Measurements from ENCODE around the gene LRRC15. TPM values are rescaled to one million over a fixed set of nuclear protein-coding genes. Genes with fewer than 3 reads are reported as not detected.

The LRRC15 gene
- total RNA-seq, 2 experiments from 2014 or later = not detected

DNA sequence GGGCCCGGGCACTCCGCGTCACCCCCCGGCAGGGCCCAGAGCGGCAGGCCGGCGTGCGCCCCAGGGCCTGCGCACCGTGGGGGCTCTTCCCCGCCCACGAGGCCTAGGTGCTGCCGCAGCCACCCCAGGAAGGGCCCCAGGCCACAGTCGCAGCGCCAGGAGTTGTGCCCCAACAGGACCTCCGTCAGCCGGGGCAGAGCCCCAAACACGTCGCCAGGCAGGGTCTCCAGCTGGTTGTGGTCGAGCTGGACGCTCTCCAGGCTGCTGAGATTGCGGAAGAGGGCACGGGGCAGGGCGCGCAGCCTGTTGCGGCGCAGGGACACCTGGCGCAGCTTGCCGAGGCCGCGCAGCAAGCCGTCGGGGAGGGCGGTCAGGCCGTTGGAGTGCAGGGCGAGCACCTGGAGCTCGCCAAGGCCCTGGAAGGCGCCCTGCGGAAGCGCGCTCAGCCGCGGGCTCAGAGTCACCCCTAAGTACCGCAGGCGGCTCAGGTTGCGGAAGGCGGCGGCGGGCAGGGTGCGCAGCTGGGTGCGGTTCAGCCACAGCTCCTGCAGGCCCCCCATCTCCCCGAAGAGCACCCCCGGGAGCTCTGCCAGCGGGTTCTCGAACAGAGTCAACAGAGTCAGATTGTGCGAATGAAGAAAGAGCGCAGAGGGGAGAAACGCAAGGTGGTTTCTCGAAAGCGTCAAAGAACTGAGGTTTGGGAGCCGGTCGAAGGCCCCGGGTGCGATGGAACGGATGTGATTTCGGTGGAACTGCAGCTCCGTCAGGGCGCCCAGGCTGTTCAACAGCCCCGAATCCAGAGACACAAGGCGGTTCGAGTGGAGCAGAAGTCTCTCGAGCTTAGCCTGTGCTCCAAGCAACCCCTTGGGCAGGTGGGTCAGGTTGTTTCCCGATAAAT is 27.6 kb upstream of the LRRC15 start:
- Mint-ChIP-seq H3K27me3 (peaks cover 32% of the 10 kb centered on the region), H3K27ac (no peak overlapping the region), H3K36me3 (no peaks in the 10 kb centered on the region), H3K4me1 (ENCODE audit: low read depth) (peaks cover 51% of the 10 kb centered on the region), H3K9me3 (no peaks in the 10 kb centered on the region), H3K4me3 (peak overlapping the region; percentile 61)
- POLR2A ChIA-PET = interaction anchor here (0.6 to 1.4 kb wide), 2 partner anchors 63 to 859 kb away, joined by 3 read pairs; no protein-coding TSS in a partner anchor
- CTCF ChIA-PET = interaction anchor here (0.7 to 6.2 kb wide), 9 partner anchors 9 to 617 kb away, joined by 3 to 47 read pairs (median 3); no protein-coding TSS in a partner anchor
- DNase-seq = peak; percentile 53
- intact Hi-C loops (cut with micrococcal nuclease) = loop anchor here (2.0 kb wide), 1 partner anchor 260 kb away; the partner anchor contains the start of gene HES1

DNA sequence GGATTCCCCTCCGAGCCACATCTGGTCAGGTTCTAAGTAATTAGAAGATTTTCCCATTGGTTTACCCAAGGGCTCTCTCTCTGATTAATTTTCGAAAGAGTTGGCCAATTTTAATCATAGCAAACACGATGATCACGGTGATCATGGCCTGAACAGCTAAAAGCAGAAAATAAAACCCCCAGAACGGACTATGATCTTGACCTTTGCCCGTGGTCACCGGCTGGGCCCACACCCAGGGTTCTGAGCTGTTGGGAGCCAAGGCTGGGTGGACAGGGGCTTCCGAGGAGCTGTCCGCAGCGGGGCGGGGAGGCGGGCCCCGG is 27.0 kb upstream of the LRRC15 start:
- intact Hi-C loops (cut with micrococcal nuclease) = loop anchor here (2.0 kb wide), 1 partner anchor 260 kb away; the partner anchor contains the start of gene HES1

DNA sequence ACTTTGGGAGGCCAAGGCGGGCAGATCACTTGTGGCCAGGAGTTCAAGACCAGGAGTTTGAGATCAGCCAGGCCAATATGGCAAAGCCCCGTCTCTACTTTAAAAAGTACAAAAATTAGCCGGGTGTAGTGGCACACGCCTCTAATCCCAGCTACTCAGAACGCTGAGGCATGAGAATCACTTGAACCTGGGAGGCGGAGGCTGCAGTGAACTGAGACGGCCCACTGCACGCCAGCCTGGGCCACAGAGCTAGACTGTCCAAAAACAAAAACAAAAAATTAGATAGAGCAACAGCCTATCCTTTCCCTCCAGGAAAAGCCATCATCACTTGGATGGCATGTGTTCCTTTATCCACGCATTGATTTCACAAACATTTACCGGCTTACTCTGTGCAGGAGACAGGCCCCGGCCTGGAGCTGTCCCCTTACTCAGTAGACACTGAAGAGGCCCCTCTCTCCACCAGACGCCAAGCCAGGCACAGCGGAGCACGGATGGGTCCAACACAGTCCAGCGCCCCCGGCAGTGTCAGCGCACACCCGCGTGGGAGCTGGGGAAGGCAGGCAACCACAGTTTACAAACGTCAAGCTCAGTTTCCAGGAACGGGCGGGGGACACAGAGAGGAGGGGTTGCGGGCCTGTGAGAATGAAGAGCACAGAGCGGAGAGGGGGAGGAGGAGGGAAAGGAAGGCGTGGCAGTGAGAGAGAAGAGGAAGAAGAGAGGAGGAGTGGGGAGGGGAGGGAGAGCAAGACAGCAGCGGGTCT is 26.4 kb upstream of the LRRC15 start:
- POLR2A ChIA-PET = interaction anchor here (0.6 kb wide), 2 partner anchors 279 to 861 kb away, joined by 3 read pairs; no protein-coding TSS in a partner anchor

More for the DNA sequence above, 27.0 kb upstream of the LRRC15 start:
- H3K27me3 Mint-ChIP-seq = peaks cover 32% of the 10 kb centered on the region
- CTCF ChIA-PET = interaction anchor here (0.9 to 6.2 kb wide), 5 partner anchors 9 to 616 kb away, joined by 3 to 47 read pairs (median 10); no protein-coding TSS in a partner anchor
- no peaks in the 10 kb centered on the region for H3K9me3 Mint-ChIP-seq
- POLR2A ChIA-PET = interaction anchor here (0.6 kb wide), 1 partner anchor 860 kb away, joined by 3 read pairs; no protein-coding TSS in a partner anchor
- no peak for DNase-seq
- H3K4me3 Mint-ChIP-seq = peak overlapping the region; percentile 44
- H3K27ac Mint-ChIP-seq = no peak overlapping the region
- H3K4me1 Mint-ChIP-seq (ENCODE audit: low read depth) = peaks cover 51% of the 10 kb centered on the region
- H3K36me3 Mint-ChIP-seq = no peaks in the 10 kb centered on the region

DNA sequence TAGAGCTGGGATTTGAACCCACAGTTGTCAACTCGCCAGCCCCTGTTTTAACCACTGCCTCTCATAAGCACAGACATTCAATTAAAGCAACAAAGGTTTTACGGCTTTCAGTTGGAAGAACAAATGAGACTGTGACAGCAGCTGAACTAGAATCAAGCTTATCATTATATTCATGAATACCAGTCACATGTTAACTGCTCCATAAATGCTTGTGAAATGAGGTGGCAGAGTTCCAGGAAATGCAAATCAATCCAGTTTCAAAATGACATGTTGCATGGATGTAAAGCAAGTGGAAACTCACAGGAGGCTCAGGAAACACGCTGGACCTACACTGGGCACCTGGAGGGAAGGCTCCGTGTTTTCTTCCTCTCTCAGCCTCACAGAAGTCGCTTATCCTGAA is 25.7 kb upstream of the LRRC15 start:
- H3K27ac Mint-ChIP-seq = peak overlapping the region; percentile 49
- ChIA-PET POLR2A (interaction anchor here (0.6 kb wide), 1 partner anchor 280 kb away, joined by 3 read pairs; no protein-coding TSS in a partner anchor), CTCF (interaction anchor here (1.9 to 6.2 kb wide), 3 partner anchors 9 to 61 kb away, joined by 5 to 47 read pairs (median 30); no protein-coding TSS in a partner anchor)
- H3K4me3 Mint-ChIP-seq = no peak overlapping the region
- intact Hi-C loops (cut with micrococcal nuclease) = loop anchor here (1.0 to 2.0 kb wide), 2 partner anchors 190 to 238 kb away; partner anchors contain the start of gene TMEM44
- peaks cover 51% of the 10 kb centered on the region for H3K4me1 Mint-ChIP-seq (ENCODE audit: low read depth)
- peaks cover 7% of the 10 kb centered on the region for H3K9me3 Mint-ChIP-seq
- no peaks in the 10 kb centered on the region for H3K36me3 Mint-ChIP-seq
- H3K27me3 Mint-ChIP-seq = peaks cover 36% of the 10 kb centered on the region
- peak; percentile 15 for DNase-seq

More for the DNA sequence above, 26.4 kb upstream of the LRRC15 start:
- Mint-ChIP-seq H3K4me1 (ENCODE audit: low read depth) (peaks cover 51% of the 10 kb centered on the region), H3K9me3 (peaks cover 2% of the 10 kb centered on the region), H3K4me3 (peak overlapping the region; percentile 44), H3K27ac (peak overlapping the region; percentile 49), H3K36me3 (no peaks in the 10 kb centered on the region), H3K27me3 (peaks cover 33% of the 10 kb centered on the region)
- CTCF ChIA-PET = interaction anchor here (0.9 to 6.2 kb wide), 6 partner anchors 8 to 616 kb away, joined by 3 to 47 read pairs (median 8); no protein-coding TSS in a partner anchor
- peak; percentile 74 for DNase-seq
- intact Hi-C loops (cut with micrococcal nuclease) = loop anchor here (1.0 to 2.0 kb wide), 3 partner anchors 189 to 259 kb away; partner anchors contain the start of genes HES1 and TMEM44

DNA sequence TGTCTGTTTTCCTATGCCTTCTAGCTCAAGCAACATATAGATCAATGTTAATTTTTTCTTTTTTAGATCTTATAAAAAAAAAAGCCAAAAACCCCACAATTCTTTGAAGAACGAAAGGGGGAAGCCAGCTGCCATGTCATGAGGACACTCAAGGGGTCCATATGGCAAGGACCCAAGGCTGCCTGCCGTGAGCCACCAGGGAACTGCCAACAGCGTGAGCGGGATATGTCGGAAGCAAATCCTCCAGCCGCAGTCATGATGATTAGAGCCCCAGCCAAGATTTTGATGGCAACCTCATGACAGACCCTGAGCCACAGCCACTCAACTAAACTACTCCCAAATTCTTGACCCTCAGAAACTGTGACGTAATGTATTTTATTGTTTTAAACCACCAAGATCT is 23.0 kb upstream of the LRRC15 start:
- ChIA-PET POLR2A (no interaction called here), CTCF (interaction anchor here (0.7 to 1.1 kb wide), 3 partner anchors 10 to 49 kb away, joined by 3 read pairs; no protein-coding TSS in a partner anchor)
- DNase-seq = no peak
- Mint-ChIP-seq H3K36me3 (peaks cover 2% of the 10 kb centered on the region), H3K4me3 (no peak overlapping the region), H3K4me1 (ENCODE audit: low read depth) (peaks cover 30% of the 10 kb centered on the region), H3K27ac (no peak overlapping the region), H3K9me3 (peaks cover 7% of the 10 kb centered on the region), H3K27me3 (peaks cover 23% of the 10 kb centered on the region)
- intact Hi-C loops (cut with micrococcal nuclease) = no loop called here

DNA sequence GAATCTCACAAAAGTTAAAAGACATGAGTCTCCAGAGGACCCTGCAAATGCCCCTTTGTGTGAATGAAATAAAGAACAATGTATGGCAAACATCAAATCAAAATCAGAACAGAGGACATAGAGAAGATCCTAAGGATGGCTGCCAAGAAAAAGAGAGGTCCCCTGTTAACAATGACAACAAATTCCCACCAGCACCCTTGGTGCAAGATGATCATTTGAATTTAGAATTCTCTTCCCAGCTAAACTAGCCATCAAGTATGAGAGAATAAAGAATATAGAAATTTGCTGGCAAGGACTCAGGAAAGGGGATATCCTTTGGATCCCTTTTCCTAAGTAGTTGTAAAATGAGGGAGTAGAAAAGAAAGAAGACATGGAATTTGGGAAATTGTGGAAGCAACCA is 21.3 kb upstream of the LRRC15 start:
- DNase-seq = no peak
- Mint-ChIP-seq H3K4me1 (ENCODE audit: low read depth) (peaks cover 15% of the 10 kb centered on the region), H3K4me3 (no peak overlapping the region), H3K27me3 (peaks cover 13% of the 10 kb centered on the region), H3K27ac (no peak overlapping the region), H3K36me3 (peaks cover 2% of the 10 kb centered on the region), H3K9me3 (peaks cover 7% of the 10 kb centered on the region)
- intact Hi-C loops (cut with micrococcal nuclease) = no loop called here
- POLR2A ChIA-PET = no interaction called here
- CTCF ChIA-PET = interaction anchor here (1.3 kb wide), 1 partner anchor 46 kb away, joined by 6 read pairs; no protein-coding TSS in a partner anchor

DNA sequence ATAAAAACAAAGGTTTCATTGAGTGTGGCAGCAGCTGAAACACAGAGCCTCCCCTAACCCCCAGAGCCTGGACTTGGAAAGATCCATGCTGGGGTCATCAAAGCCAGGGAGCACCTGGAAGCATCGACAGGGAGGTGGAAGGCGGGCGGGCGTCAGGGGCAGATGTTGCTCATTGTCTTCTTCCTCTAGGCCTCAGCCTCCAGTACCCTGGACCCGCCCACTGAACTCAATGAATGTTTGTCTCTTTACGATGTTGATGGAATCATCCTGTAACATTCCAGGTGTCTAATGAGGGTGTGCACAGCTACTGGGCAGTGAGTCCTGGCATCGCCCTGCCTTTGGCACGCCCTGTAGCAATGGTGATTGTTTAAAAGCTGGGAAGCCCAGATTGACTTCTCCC is 19.7 kb upstream of the LRRC15 start:
- ChIA-PET CTCF (interaction anchor here (0.9 to 1.3 kb wide), 2 partner anchors 10 to 44 kb away, joined by 3 to 6 read pairs; partner anchors contain the start of gene GP5), POLR2A (no interaction called here)
- peaks cover 9% of the 10 kb centered on the region for H3K27me3 Mint-ChIP-seq
- H3K9me3 Mint-ChIP-seq = peaks cover 7% of the 10 kb centered on the region
- no peak overlapping the region for H3K27ac Mint-ChIP-seq
- intact Hi-C loops (cut with micrococcal nuclease) = no loop called here
- no peak for DNase-seq
- H3K36me3 Mint-ChIP-seq = peaks cover 2% of the 10 kb centered on the region
- H3K4me3 Mint-ChIP-seq = no peak overlapping the region
- no peaks in the 10 kb centered on the region for H3K4me1 Mint-ChIP-seq (ENCODE audit: low read depth)

DNA sequence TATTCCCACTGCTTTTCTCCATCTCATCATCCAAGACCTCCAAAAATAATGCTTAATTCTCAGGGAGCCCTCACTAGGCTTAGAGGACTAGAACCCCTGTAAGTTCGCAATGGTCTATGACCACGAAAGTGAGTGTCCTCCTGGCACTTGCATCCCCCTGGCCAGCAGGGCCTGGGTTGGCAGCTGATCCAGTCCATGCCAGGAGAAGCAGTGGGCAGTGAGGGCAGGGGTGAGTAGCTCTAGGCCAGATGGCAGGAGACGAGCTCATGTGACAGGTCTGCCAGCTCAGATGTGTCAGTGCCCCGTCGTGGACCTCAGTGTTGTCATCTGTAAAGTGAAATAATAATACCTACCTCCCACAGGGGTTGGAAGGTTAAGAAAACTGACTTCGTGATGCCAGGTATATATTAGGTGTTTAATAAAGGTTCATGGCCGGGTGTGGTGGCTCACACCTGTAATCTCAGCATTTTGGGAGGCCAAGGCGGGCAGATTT is 18.4 kb upstream of the LRRC15 start:
- peaks cover 2% of the 10 kb centered on the region for H3K36me3 Mint-ChIP-seq
- no peaks in the 10 kb centered on the region for H3K4me1 Mint-ChIP-seq (ENCODE audit: low read depth)
- peaks cover 7% of the 10 kb centered on the region for H3K9me3 Mint-ChIP-seq
- intact Hi-C loops (cut with micrococcal nuclease) = no loop called here
- DNase-seq = no peak
- H3K4me3 Mint-ChIP-seq = no peak overlapping the region
- CTCF ChIA-PET = interaction anchor here (0.6 to 1.0 kb wide), 2 partner anchors 9 to 56 kb away, joined by 3 read pairs; no protein-coding TSS in a partner anchor
- POLR2A ChIA-PET = no interaction called here
- peaks cover 9% of the 10 kb centered on the region for H3K27me3 Mint-ChIP-seq
- no peak overlapping the region for H3K27ac Mint-ChIP-seq

DNA sequence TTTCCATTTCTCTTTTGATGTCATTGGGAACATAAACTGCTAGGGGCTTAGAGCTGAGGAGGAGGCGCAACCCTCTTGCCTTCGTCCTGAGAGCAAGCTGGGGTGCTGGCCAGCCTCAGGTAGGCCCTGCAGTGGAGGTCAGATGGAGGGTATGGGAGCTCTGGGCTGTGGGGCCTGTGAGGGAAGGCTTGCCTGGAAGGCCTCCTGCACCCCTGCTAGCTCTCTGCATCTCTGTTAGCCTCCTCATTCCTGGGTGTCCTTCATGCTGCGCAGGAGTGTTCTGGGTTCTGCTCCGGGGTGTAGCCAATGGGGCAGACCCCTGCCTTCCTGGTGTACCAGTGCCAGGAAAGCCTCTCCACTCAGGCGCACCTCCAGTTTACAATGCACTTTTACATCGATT is 17.7 kb upstream of the LRRC15 start:
- H3K4me3 Mint-ChIP-seq = no peak overlapping the region
- H3K4me1 Mint-ChIP-seq (ENCODE audit: low read depth) = no peaks in the 10 kb centered on the region
- peaks cover 2% of the 10 kb centered on the region for H3K36me3 Mint-ChIP-seq
- H3K9me3 Mint-ChIP-seq = peaks cover 7% of the 10 kb centered on the region
- POLR2A ChIA-PET = no interaction called here
- no peak for DNase-seq
- CTCF ChIA-PET = interaction anchor here (1.0 to 2.2 kb wide), 2 partner anchors 9 to 53 kb away, joined by 3 to 6 read pairs; no protein-coding TSS in a partner anchor
- intact Hi-C loops (cut with micrococcal nuclease) = no loop called here
- H3K27me3 Mint-ChIP-seq = peaks cover 6% of the 10 kb centered on the region
- no peak overlapping the region for H3K27ac Mint-ChIP-seq

DNA sequence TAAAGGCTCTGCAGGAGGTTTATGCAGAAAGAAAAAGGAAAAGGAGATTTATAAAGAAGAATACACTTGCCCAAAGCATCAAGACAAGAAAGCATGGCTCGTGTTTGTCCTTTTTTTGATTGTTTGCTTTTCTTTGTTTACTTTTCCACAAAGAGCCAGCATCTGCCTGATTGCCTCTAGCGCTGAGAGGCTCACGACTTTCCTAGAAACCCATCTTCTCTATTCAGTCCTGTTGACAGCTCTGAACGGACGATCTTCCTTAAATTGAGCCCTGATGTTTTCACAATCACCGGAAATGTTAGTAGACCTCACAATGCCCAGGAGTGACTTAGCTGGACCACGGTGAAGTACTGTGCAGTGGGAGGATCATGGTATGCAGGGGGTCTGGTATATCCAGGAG is 17.1 kb upstream of the LRRC15 start:
- no peak overlapping the region for H3K4me3 Mint-ChIP-seq
- intact Hi-C loops (cut with micrococcal nuclease) = no loop called here
- POLR2A ChIA-PET = no interaction called here
- CTCF ChIA-PET = interaction anchor here (1.3 to 2.2 kb wide), 2 partner anchors 12 to 53 kb away, joined by 3 to 6 read pairs; no protein-coding TSS in a partner anchor
- no peaks in the 10 kb centered on the region for H3K4me1 Mint-ChIP-seq (ENCODE audit: low read depth)
- H3K27ac Mint-ChIP-seq = no peak overlapping the region
- H3K27me3 Mint-ChIP-seq = peaks cover 6% of the 10 kb centered on the region
- no peak for DNase-seq
- H3K9me3 Mint-ChIP-seq = peaks cover 7% of the 10 kb centered on the region
- H3K36me3 Mint-ChIP-seq = peaks cover 2% of the 10 kb centered on the region

DNA sequence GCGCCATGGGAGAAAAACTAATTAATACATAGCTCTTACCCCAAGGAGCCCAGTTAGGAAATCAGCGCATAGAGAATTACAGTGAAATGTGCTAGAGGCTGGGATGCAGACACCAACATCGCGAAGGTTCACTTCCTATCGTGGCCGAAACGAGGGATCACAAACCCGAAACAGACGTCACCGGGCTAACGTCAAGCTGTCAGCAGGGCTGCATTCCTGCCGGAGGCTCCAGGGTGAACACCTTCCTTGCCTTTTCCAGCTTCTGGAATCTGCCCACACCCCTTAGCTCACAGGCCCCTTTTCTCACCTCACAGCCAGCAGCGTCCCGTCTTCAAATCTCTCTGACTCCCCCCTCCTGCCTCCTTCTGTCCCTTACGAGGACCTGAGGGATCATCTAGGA is 16.5 kb upstream of the LRRC15 start:
- CTCF ChIA-PET = interaction anchor here (1.0 to 2.2 kb wide), 3 partner anchors 11 to 52 kb away, joined by 3 to 6 read pairs (median 3); no protein-coding TSS in a partner anchor
- Mint-ChIP-seq H3K4me1 (ENCODE audit: low read depth) (no peaks in the 10 kb centered on the region), H3K4me3 (no peak overlapping the region), H3K9me3 (peaks cover 7% of the 10 kb centered on the region), H3K36me3 (peaks cover 2% of the 10 kb centered on the region), H3K27me3 (peaks cover 6% of the 10 kb centered on the region), H3K27ac (no peak overlapping the region)
- POLR2A ChIA-PET = no interaction called here
- intact Hi-C loops (cut with micrococcal nuclease) = no loop called here
- no peak for DNase-seq
